Measurements from ENCODE around the gene UTP25.
A peak's percentile ranks its signal among the peaks of the same experiment; 100 is the strongest.
"Not testable (repeated sequence)": the region's sequence is repeated elsewhere in the genome, so short reads cannot be mapped to it uniquely, and the experiment has no call there.

The UTP25 gene

GRCh38 chr1:209786146-209786545 is 41.6 kb upstream of the UTP25 start:
- H3K4me3 ChIP-seq (ENCODE audit: low read length) = no peak overlapping the region
- no peak for DNase-seq (ENCODE audit: low read depth)
- no peak for TF ChIP-seq CTCF (conservative IDR thresholded peaks at IDR 0.05; ENCODE audit: low read length)

DNA sequence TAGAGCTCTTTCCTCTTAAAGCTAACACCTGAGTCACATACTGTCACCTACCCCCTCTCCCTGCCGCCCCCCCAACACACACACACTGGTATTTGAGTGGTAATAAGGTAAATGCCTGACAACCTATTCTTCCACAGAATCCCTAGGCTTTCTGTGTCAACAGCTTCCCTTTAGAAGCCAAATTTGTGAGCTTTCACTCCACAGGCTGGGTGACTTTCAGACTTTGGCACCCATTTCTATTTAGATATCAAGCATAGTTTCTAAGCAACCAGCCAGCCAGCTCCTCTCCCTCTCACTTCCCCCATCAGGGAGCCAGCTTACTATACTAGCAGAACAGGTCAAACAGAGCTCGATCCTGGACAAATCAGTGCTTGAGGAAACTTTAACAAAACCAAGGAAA is 40.2 kb upstream of the UTP25 start:
- no peak for TF ChIP-seq CTCF (conservative IDR thresholded peaks at IDR 0.05; ENCODE audit: low read length)
- peak; percentile 28 for DNase-seq (ENCODE audit: low read depth)
- no peak overlapping the region for H3K4me3 ChIP-seq (ENCODE audit: low read length)

DNA sequence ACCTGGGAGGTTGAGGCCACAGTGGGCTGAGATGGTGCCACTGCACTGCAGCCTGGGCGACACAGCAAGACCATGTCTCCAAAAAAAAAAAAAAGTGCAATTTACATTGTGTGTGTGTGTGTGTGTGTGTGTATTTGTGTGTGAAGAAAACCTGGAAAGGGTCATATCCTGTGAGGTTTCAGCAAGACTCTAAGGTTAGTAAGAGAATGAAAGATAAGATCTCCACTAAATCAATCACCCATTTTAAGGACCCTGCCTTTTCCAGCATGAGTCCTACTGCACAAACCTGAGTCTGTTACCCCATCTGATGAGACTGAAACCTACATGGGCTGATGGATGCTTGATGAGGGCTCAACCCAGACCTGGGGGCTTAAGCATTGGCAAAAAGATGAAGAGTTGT is 38.5 kb upstream of the UTP25 start:
- DNase-seq (ENCODE audit: low read depth) = no peak
- TF ChIP-seq CTCF (conservative IDR thresholded peaks at IDR 0.05; ENCODE audit: low read length) = no peak
- H3K4me3 ChIP-seq (ENCODE audit: low read length) = no peak overlapping the region

DNA sequence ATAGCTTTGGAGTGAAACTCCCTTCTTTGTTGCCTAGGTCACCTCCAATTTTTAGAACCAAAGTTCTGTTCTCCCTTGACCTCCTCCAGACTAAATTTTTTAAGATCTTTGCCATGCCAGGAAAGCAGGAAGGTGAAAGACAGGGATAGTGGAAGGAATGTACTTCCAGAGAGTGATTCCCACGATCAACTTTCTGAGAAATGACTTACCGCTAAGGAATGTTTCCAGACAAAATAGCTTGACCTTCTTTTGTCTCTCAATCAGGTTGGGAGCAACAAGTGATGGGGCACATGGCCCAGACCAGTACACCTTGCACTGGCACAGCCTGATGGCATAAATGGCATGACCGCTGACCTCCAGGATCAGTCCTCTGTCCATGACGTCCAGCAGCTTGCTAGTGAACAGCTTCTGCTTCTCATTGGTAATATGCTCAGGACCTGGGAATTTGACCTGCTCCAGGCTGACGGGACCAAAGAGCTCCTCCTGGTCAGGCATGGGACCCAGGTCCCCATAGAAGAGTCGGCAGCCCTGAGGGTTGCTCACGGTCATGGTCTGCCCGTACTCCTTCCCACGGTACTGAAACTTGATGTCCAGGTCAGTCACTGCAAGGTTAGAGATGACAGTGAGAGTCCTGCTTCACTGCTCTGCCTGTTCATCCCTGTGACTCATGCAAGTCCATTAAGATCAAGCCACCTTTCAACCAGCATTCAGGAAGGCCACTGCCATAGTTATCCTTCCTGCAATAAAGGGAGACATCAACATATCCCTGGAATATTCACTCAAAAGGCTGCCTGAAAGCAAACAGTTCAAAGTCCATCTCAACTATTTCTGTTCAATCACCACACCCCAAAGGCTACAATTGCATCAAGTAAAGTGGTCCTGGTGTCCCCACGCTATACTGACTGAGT is 37.2 kb upstream of the UTP25 start:
- peak; percentile 22 for DNase-seq (ENCODE audit: low read depth)
- no peak for TF ChIP-seq CTCF (conservative IDR thresholded peaks at IDR 0.05; ENCODE audit: low read length)
- no peak overlapping the region for H3K4me3 ChIP-seq (ENCODE audit: low read length)

GRCh38 chr1:209791920-209792319 is 35.9 kb upstream of the UTP25 start:
- TF ChIP-seq CTCF (conservative IDR thresholded peaks at IDR 0.05; ENCODE audit: low read length) = no peak
- DNase-seq (ENCODE audit: low read depth) = no peak
- no peak overlapping the region for H3K4me3 ChIP-seq (ENCODE audit: low read length)

GRCh38 chr1:209793711-209794110 is 34.1 kb upstream of the UTP25 start:
- H3K4me3 ChIP-seq (ENCODE audit: low read length); DNase-seq (ENCODE audit: low read depth): not testable (repeated sequence)

- TF ChIP-seq CTCF (conservative IDR thresholded peaks at IDR 0.05; ENCODE audit: low read length) = peak; percentile 16; the same call in 1 of the 2 replicates
- H3K4me3 ChIP-seq (ENCODE audit: low read length) = no peak overlapping the region
- peak; percentile 62 for DNase-seq (ENCODE audit: low read depth)
These were observed 29.7 kb upstream of the UTP25 start for GRCh38 chr1:209797978-209798639.
